ENCODE data around the gene ANKRD65.
"Not testable (repeated sequence)": the region's sequence is repeated elsewhere in the genome, so short reads cannot be mapped to it uniquely, and the experiment has no call there.

The ANKRD65 gene

DNA sequence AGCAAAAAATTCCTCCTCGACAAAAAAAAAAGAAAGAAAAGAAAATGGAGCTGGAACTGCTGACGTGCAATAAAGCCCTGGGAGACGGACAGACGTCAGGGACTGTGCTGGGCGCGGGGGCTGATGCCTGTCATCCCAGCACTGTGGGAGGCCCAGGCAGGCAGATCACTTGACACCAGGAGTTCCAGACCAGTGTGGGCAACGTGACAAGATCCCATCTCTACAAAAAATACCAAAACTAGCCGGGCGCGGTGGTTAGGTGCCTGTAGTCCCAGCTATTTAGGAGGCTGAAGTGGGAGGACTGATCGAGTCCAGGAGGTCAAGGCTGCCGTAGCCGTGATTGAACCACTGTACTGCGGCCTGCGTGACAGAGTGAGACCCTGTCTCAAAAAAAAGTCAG is 3.6 kb upstream of the ANKRD65 start:
- Histone ChIP-seq H3K27ac (ENCODE audit: low read depth, low read length) (no peak overlapping the region), H3K9me3 (ENCODE audit: control insufficient read depth in 1 of 2, low read length in 2 of 2) (no peaks in the 10 kb centered on the region), H3K9ac (ENCODE audit: low read depth in 1 of 2, low read length in 2 of 2) (no peak overlapping the region), H3K36me3 (ENCODE audit: control insufficient read depth in 1 of 2, insufficient read depth in 2 of 2, low read length in 2 of 2) (no peaks in the 10 kb centered on the region), H3K4me3 (ENCODE audit: low read depth in 1 of 2, low read length in 2 of 2) (no peak overlapping the region), H3K27me3 (ENCODE audit: control insufficient read depth in 1 of 2, insufficient read depth in 2 of 2, low read length in 2 of 2) (peaks cover 5% of the 10 kb centered on the region in 2 donors), H3K4me1 (ENCODE audit: control insufficient read depth in 1 of 2, insufficient read depth in 2 of 2, low read length in 2 of 2) (no peaks in the 10 kb centered on the region)

- H3K9me3 ChIP-seq (ENCODE audit: control insufficient read depth in 1 of 2, low read length in 2 of 2) = no peaks in the 10 kb centered on the region
- peaks cover 3 to 5% of the 10 kb centered on the region in 2 donors for H3K27me3 ChIP-seq (ENCODE audit: control insufficient read depth in 1 of 2, insufficient read depth in 2 of 2, low read length in 2 of 2)
- H3K4me3 ChIP-seq (ENCODE audit: low read depth in 1 of 2, low read length in 2 of 2) = no peak overlapping the region
- no peak overlapping the region for H3K27ac ChIP-seq (ENCODE audit: low read depth, low read length)
- no peaks in the 10 kb centered on the region for H3K36me3 ChIP-seq (ENCODE audit: control insufficient read depth in 1 of 2, insufficient read depth in 2 of 2, low read length in 2 of 2)
- H3K9ac ChIP-seq (ENCODE audit: low read depth in 1 of 2, low read length in 2 of 2) = no peak overlapping the region
- H3K4me1 ChIP-seq (ENCODE audit: control insufficient read depth in 1 of 2, insufficient read depth in 2 of 2, low read length in 2 of 2) = no peaks in the 10 kb centered on the region
Observed at GRCh38 chr1:1423245-1423597, 2.1 kb upstream of the ANKRD65 start.

DNA sequence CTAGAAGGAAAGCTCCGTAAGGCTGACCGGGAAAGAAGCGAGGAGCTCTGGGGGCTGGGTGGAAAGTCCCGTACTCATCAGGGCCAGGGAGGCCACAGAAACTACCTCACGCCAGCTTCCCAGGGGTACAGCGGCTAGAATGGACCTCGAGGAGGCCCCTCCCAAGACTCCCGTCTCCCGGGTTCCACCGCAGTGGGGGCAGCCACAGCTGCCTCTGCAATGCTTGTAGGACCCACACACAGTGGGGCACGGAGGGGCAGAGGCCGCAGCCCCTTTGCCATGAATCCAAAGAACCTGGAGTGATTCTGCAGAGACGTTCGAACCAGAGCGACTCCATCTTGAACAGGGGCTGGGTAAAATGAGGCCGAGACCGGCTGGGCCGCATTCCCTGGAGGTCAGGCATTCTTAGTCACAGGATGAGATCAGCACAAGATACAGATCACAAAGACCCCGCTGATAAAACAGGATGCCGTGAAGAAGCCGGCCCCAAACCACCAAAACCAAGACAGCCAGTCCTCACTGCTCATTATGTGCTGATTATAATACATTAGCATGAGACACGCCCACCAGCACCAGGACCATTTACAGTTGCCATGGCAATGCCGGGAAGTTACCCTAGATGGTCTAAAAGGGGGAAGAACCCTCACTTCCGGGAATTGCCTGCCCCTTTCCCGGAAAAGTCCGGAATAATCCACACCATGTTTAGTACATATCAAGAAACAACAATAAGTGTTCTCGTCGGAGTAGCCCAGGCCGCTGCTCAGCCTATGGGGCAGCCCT is 1.6 kb upstream of the ANKRD65 start:
- Histone ChIP-seq H3K36me3 (ENCODE audit: control insufficient read depth in 1 of 2, insufficient read depth in 2 of 2, low read length in 2 of 2) (no peaks in the 10 kb centered on the region), H3K9me3 (ENCODE audit: control insufficient read depth in 1 of 2, low read length in 2 of 2) (no peaks in the 10 kb centered on the region), H3K4me1 (ENCODE audit: control insufficient read depth in 1 of 2, insufficient read depth in 2 of 2, low read length in 2 of 2) (no peaks in the 10 kb centered on the region), H3K4me3 (ENCODE audit: low read depth in 1 of 2, low read length in 2 of 2) (no peak overlapping the region), H3K27me3 (ENCODE audit: control insufficient read depth in 1 of 2, insufficient read depth in 2 of 2, low read length in 2 of 2) (peaks cover 2 to 5% of the 10 kb centered on the region in 2 donors), H3K9ac (ENCODE audit: low read depth in 1 of 2, low read length in 2 of 2) (no peak overlapping the region), H3K27ac (ENCODE audit: low read depth, low read length) (no peak overlapping the region)

DNA sequence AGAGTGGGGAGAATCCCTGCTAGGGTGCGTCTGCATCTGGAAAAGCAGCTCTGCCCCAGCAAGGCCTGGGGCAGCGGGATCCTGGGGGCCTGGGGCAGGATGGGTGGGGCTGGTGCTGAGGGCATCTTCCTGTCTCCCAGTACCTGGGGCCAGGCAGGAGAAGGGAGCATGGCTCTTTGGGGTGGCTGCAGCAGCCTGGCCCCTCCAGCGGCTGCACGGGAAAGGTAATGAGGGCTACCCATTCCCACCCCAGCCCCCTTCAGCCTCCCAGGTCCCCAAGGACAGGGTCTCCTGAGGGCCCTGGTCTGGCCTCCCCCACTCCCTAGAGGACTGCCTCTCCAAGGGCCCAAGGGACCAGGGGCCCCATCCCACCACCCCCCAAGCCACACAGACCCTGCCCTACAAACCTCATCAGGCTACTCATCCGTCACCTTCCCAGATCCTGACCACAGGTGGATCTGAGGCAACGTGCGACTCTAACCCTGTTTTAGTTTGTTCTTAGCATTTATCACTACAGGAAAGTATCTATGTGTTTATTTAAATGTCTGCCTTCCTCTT is 910 bp upstream of the ANKRD65 start:
- Histone ChIP-seq H3K9ac (ENCODE audit: low read depth in 1 of 2, low read length in 2 of 2) (no peak overlapping the region), H3K4me3 (ENCODE audit: low read depth in 1 of 2, low read length in 2 of 2) (no peak overlapping the region), H3K9me3 (ENCODE audit: control insufficient read depth in 1 of 2, low read length in 2 of 2) (no peaks in the 10 kb centered on the region), H3K27me3 (ENCODE audit: control insufficient read depth in 1 of 2, insufficient read depth in 2 of 2, low read length in 2 of 2) (peaks cover 2 to 5% of the 10 kb centered on the region in 2 donors), H3K27ac (ENCODE audit: low read depth, low read length) (no peak overlapping the region), H3K4me1 (ENCODE audit: control insufficient read depth in 1 of 2, insufficient read depth in 2 of 2, low read length in 2 of 2) (no peaks in the 10 kb centered on the region), H3K36me3 (ENCODE audit: control insufficient read depth in 1 of 2, insufficient read depth in 2 of 2, low read length in 2 of 2) (no peaks in the 10 kb centered on the region)

- Histone ChIP-seq H3K27me3 (ENCODE audit: control insufficient read depth in 1 of 2, insufficient read depth in 2 of 2, low read length in 2 of 2) (peaks cover 0 to 2% of the 10 kb centered on the region in 2 donors), H3K4me3 (ENCODE audit: low read depth in 1 of 2, low read length in 2 of 2) (no peak overlapping the region), H3K4me1 (ENCODE audit: control insufficient read depth in 1 of 2, insufficient read depth in 2 of 2, low read length in 2 of 2) (no peaks in the 10 kb centered on the region), H3K9ac (ENCODE audit: low read depth in 1 of 2, low read length in 2 of 2) (no peak overlapping the region), H3K9me3 (ENCODE audit: control insufficient read depth in 1 of 2, low read length in 2 of 2) (no peaks in the 10 kb centered on the region), H3K36me3 (ENCODE audit: control insufficient read depth in 1 of 2, insufficient read depth in 2 of 2, low read length in 2 of 2) (no peaks in the 10 kb centered on the region), H3K27ac (ENCODE audit: low read depth, low read length) (peak overlapping the region; percentile 6)
Observed at GRCh38 chr1:1420654-1421141, 378 bp downstream of the ANKRD65 start.

DNA sequence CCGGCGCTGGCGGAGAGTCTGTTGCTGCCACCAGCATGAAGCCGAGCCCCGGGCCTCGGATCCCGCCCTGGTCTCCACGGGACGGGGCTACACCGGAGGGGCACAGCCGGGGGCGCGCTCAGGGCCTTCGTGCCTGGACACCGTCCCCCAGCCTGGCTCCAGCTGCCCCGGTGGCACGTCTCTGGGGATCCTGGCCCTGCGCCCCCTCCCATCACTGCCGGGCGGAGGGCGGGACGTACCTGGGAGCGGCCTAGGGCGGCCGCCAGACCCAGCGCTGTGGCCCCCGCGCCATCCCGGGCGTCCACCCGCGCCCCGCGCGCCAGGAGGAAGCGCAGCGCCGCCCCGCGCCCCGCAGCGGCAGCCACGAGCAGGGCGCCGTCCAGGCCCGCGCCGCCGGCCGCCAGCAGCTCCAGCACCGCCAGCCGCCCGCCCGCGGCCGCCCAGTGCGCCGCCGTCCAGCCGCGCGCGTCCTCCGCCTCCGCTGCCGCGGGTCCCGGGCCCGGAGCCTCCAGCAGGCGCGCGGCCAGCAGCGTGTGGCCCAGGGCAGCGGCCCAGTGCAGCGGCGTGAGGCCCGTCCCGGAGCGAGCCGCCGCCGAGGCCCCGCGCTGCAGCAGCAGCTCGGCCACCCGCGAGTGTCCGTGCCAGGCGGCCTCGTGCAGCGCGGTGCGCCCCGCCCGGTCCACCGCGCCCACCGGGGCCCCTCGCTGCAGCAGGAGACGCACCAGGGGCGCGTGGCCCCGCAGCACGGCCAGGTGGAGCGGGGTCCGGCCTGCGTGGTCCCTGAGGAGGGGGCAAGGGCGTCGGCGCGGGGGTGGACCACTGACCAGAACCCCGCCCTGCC is 1.0 kb downstream of the ANKRD65 start:
- no peaks in the 10 kb centered on the region for H3K36me3 ChIP-seq (ENCODE audit: control insufficient read depth in 1 of 2, insufficient read depth in 2 of 2, low read length in 2 of 2)
- H3K9me3 ChIP-seq (ENCODE audit: control insufficient read depth in 1 of 2, low read length in 2 of 2) = no peaks in the 10 kb centered on the region
- peak overlapping the region in 1 of 2 donors; percentile 15 for H3K4me3 ChIP-seq (ENCODE audit: low read depth in 1 of 2, low read length in 2 of 2)
- peaks cover 0 to 2% of the 10 kb centered on the region in 2 donors for H3K27me3 ChIP-seq (ENCODE audit: control insufficient read depth in 1 of 2, insufficient read depth in 2 of 2, low read length in 2 of 2)
- H3K4me1 ChIP-seq (ENCODE audit: control insufficient read depth in 1 of 2, insufficient read depth in 2 of 2, low read length in 2 of 2) = no peaks in the 10 kb centered on the region
- H3K27ac ChIP-seq (ENCODE audit: low read depth, low read length) = peak overlapping the region; percentile 20
- H3K9ac ChIP-seq (ENCODE audit: low read depth in 1 of 2, low read length in 2 of 2) = no peak overlapping the region

- peak overlapping the region; percentile 20 for H3K27ac ChIP-seq (ENCODE audit: low read depth, low read length)
- peak overlapping the region in 1 of 2 donors; percentile 15 for H3K4me3 ChIP-seq (ENCODE audit: low read depth in 1 of 2, low read length in 2 of 2)
Observed at GRCh38 chr1:1419363-1419812, 1.7 kb downstream of the ANKRD65 start.

DNA sequence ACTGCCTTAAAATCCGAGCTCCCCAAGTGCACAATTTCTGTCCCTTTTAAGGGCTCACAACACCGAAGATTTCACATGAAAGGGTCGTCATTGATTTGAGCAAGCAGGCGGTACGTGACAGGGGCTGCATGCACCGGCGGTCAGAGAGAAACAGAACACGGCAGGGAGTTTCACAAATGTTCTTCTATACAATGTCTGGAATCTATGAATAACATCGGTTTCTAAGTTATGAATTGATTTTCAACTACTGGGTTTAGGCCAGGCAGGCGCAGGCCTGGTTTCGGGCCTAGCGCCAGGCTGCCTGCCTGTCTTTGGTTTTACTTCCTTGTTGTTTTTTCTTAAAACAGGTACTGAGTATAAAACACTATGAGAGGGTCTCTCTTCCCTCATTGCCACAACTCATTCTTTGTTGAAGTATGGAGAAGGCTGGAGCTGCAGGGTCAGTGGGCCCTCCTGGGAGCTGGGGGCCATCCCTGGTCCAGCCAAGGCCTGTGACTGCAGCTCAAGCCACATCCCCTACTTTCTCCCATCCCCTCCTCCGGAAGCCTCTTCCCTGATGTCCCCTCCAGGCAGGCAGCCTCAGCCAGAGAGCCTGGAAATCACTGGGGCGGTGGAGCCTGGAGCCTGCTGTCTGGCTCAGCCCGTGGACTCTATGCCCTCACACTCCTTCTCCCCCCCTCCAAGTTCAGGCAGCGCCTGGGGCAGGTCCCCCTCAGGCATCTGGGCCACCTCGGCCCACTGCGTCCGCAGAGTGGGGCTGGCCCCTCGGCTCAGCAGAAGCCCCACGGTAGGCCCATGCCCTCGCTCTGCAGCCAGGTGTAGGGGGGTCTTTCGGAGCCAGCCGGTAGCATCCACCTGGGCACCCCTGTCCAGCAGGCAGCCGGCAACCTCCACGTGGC is 2.4 kb downstream of the ANKRD65 start:
- H3K9ac ChIP-seq (ENCODE audit: low read depth in 1 of 2, low read length in 2 of 2) = no peak overlapping the region
- H3K4me3 ChIP-seq (ENCODE audit: low read depth in 1 of 2, low read length in 2 of 2) = no peak overlapping the region
- no peak overlapping the region for H3K27ac ChIP-seq (ENCODE audit: low read depth, low read length)
- H3K9me3 ChIP-seq (ENCODE audit: control insufficient read depth in 1 of 2, low read length in 2 of 2) = no peaks in the 10 kb centered on the region
- no peaks in the 10 kb centered on the region for H3K36me3 ChIP-seq (ENCODE audit: control insufficient read depth in 1 of 2, insufficient read depth in 2 of 2, low read length in 2 of 2)
- H3K4me1 ChIP-seq (ENCODE audit: control insufficient read depth in 1 of 2, insufficient read depth in 2 of 2, low read length in 2 of 2) = no peaks in the 10 kb centered on the region
- peaks cover 0 to 2% of the 10 kb centered on the region in 2 donors for H3K27me3 ChIP-seq (ENCODE audit: control insufficient read depth in 1 of 2, insufficient read depth in 2 of 2, low read length in 2 of 2)

More at GRCh38 chr1:1419363-1419812, 1.7 kb downstream of the ANKRD65 start:
- H3K9me3 ChIP-seq (ENCODE audit: control insufficient read depth in 1 of 2, low read length in 2 of 2) = no peaks in the 10 kb centered on the region
- peaks cover 0 to 2% of the 10 kb centered on the region in 2 donors for H3K27me3 ChIP-seq (ENCODE audit: control insufficient read depth in 1 of 2, insufficient read depth in 2 of 2, low read length in 2 of 2)
- H3K36me3 ChIP-seq (ENCODE audit: control insufficient read depth in 1 of 2, insufficient read depth in 2 of 2, low read length in 2 of 2) = no peaks in the 10 kb centered on the region
- no peak overlapping the region for H3K9ac ChIP-seq (ENCODE audit: low read depth in 1 of 2, low read length in 2 of 2)
- H3K4me1 ChIP-seq (ENCODE audit: control insufficient read depth in 1 of 2, insufficient read depth in 2 of 2, low read length in 2 of 2) = no peaks in the 10 kb centered on the region

- H3K36me3 ChIP-seq (ENCODE audit: control insufficient read depth in 1 of 2, insufficient read depth in 2 of 2, low read length in 2 of 2); H3K9ac ChIP-seq (ENCODE audit: low read depth in 1 of 2, low read length in 2 of 2); H3K4me1 ChIP-seq (ENCODE audit: control insufficient read depth in 1 of 2, insufficient read depth in 2 of 2, low read length in 2 of 2); H3K27ac ChIP-seq (ENCODE audit: low read depth, low read length); H3K4me3 ChIP-seq (ENCODE audit: low read depth in 1 of 2, low read length in 2 of 2); H3K27me3 ChIP-seq (ENCODE audit: control insufficient read depth in 1 of 2, insufficient read depth in 2 of 2, low read length in 2 of 2); H3K9me3 ChIP-seq (ENCODE audit: control insufficient read depth in 1 of 2, low read length in 2 of 2): not testable (repeated sequence)
Observed at GRCh38 chr1:1417825-1418463, 3.1 kb downstream of the ANKRD65 start.

Data from duodenal mucosa (tissue), 2 donors.